SK-MEL-5 (cell line): Measurements from ENCODE around the gene CHGA. TPM values are rescaled to one million over a fixed set of nuclear protein-coding genes. Genes with fewer than 3 reads are reported as not detected.

ENCODE experiments used
- DNase-seq: peaks from one replicate; pipeline ENCODE4 v3.0.0-alpha.2; 2016; ENCODE audit warnings: low read depth, low spot score
- in situ Hi-C: cut with HindIII; loops from 2 replicates; pipeline ENCODE4 v1.10.0; 2016; ENCODE audit warnings: low sequenced_read_pairs, high pct_unique_total_duplicates, low pct_unique_long_range_greater_than_20kb
- total RNA-seq: library from RNA; depleted of rRNA; stranded (reverse); fragments of >200 nt; shearing (Covaris generic); gene quantifications from 2 replicates; pipeline ENCODE4 v1.2.3, GENCODE V29; 2014; rRNA removed

Gene CHGA
- total RNA-seq, 1 experiment from 2014 or later, result 6.7 TPM

DNA sequence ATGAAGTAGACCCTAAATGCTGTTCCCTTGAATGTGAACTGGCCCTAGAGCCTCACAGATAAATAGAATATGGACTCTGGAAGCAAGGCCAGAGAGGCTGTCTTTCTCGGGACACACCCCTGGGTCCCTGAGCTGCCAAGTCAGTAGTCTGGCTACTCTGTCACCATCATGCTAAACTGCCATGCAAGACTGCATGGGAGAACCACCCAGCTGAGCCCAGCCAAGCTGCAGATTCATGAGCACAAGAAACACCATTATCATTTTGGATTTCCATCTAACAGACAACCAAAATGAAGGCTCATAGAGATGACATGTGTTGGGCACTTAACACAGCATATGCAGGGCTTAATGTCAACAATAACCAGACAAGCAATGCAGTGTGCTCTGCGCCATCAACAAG is 53.3 kb downstream of the CHGA start:
- in situ Hi-C loops, result no loop called here
- DNase-seq, result no peak

DNA sequence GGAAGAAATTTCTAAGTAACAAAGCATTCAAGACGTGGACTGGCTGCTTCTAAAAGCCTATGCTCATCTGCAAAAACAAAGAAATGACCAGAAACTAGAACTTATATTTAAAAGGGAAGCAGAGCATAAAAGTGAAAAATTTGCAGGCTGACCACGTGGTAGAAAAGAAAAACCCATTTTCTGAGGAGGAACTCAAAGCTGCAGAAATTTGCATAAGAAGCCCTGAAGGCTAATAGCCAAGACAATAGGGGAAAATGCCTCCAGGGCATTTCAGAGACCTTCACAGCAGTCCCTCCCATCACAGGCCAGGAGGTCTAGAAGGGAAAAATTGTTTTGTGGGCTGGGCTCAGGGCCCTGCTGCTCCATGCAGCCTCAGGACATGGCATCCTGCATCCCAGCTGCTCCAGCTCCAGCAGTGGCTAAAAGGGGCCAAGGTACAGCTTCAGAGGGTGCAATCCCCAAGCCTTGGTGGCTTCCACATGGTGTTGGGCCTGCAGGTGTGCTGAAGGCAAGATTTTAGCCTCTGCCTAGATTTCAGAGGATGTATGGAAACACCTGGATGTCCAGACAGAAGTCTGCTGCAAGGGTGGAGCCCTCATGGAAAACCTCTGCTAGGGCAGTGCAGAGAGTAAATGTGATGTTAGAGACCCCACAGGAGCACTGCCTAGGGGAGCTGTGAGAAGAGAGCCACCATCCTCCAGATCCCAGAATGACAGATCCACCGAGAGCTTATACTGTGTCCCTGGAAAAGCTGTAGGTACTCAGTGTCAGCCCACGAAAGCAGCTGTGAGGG is 55.5 kb downstream of the CHGA start:
- no peak for DNase-seq
- in situ Hi-C loops, result no loop called here

GRCh38 chr14:92980866-92981265 is 57.9 kb downstream of the CHGA start:
- no peak for DNase-seq
- in situ Hi-C loops, result no loop called here

- in situ Hi-C loops, result no loop called here
- no peak for DNase-seq
These were observed 58.8 kb downstream of the CHGA start for GRCh38 chr14:92981726-92982125.

DNA sequence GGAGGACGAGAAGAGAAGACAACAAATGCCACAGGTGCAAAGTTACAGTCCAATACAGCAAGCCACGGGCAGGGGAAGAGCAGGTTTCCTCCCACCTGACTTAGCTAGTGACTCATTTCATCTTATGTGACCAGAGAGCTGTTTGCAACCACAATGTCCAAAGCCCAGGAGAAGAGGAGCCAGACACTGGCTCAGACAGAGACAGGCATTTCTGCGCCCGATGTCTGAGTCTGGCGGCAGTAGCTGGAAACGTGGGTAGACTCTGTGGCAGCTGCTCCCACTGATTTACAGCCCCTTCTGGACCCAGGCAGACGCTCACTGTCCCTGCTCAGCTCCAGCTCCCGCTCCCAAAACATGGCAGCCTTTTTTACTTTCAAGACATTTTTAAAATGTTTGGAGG is 60.0 kb downstream of the CHGA start:
- no peak for DNase-seq
- in situ Hi-C loops, result no loop called here

- no peak for DNase-seq
- in situ Hi-C loops, result no loop called here
These were observed 61.3 kb downstream of the CHGA start for GRCh38 chr14:92984082-92984788.

Other genes with a start within 250 kb of the CHGA start
- 94.2 and 105 TPM in 2 replicates for gene LGMN, start 174.5 kb upstream of the CHGA start, total RNA-seq
- 34.8 and 40.7 TPM in 2 replicates for gene GOLGA5, start 128.8 kb upstream of the CHGA start, total RNA-seq
- 45.2 and 45.6 TPM in 2 replicates for gene ITPK1, start 192.8 kb downstream of the CHGA start, total RNA-seq